ENCODE data around the gene SRSF2.
A peak's percentile ranks its signal among the peaks of the same experiment; 100 is the strongest.
"Not testable (repeated sequence)": the region's sequence is repeated elsewhere in the genome, so short reads cannot be mapped to it uniquely, and the experiment has no call there.

SRSF2 gene

GRCh38 chr17:76720211-76720610, 16.9 kb downstream of the SRSF2 start:
- DNase-seq, result no peak

DNA sequence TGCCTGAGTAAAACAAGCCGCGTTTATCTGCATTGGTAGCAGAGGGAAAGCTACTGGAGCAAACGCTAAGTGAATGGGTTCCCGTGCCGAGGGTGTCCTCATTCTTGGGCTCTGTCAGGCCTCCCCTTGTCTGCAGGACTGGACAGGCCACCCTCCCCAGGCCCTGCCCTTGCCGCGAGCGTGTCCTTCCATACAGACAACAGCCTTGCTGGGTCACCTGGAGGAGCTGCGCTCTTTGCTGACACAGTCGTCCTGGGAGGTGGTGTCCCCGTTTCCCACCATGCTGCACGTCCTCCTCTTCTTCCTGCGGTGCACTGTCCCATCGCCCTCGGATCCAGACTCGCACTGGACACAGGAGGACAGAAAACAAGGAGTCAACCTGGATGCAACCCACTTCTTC, 18.6 kb downstream of the SRSF2 start:
- DNase-seq, result no peak

- peak in 1 of 3 donors; percentile 40 for DNase-seq
These were observed 20.3 kb downstream of the SRSF2 start for GRCh38 chr17:76716839-76717215.

DNA sequence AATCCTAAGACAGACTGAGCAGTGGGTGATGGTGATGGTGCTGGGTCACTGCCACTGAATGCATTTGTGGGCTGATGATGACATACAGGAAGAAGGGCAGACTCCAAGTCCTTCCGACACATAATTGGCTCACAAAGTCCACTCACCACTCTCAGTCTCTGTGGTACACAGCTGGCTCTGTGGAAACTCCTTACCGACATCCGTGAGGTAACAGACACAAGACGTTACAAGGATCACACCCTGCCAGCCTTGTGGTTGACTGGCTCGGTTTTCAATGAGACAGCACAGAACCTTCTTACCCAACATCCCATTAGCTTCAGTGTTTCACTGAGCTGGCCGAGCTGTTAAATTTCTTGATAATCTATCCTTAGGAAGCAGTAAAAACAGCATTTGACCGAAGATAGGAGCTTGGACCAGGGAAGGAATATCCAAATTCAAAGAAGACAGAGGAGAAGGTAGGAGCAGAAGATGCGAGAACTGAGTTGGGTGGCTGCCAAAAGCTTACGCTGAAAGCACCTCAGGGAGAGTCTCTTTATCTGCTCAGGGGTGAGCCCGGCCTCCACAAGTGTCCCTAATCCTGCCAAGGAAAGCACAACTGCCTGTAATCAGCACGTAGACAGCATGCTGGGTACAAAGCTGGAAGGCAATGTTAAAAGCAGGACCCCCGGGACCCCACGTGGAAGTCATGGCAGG, 20.8 kb downstream of the SRSF2 start:
- peak; percentile 78 to 92 (median 85) for DNase-seq

DNA sequence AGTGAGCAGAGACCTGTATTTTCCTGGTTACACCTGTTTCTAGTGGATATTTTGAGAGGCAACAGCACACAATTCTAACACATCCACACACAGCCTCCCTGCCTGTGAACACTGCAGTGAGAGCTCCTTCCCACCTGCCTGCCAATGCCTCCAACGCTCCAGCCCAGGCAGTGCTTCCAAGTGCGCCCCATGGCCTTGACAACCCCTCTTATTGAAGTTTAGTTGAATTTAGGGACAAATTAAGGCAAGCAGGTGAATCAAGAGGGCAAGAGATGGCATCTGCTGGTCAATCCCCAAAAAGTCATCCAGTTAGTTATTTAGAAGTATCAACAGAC, 21.7 kb downstream of the SRSF2 start:
- no peak for DNase-seq

DNA sequence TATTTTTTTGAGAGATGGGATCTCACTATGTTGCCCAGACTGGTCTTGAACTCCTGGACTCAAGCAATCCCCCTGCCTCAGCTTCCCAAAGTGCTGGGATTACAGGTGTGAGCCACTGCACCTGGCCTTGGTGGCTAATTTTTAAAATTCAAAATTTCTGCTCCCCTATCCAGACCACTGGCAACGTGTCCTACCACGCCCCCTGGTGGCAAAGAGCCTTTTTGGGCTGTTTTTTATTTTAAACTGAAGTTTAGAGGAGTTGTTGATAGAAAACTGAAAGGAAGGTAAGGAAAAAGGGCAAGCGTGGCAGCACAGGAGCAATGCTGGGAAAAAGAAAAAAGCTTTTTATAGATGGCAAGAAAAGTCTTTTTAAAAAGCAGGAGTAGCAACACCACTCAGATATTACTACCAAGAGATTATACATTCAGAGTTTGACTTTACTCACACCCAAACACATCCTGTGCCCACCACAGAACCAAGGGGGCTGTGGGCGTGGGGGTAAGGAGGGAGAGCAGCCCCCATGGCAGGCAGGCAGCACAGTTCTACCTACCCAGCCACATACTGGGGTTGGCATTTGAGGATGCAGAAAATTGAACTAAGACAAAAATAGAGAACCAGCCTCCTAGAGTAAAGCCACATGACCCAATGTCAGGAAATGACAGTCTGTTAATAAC, 22.2 kb downstream of the SRSF2 start:
- peak; percentile 79 to 86 (median 80) for DNase-seq

GRCh38 chr17:76714336-76714735, 22.8 kb downstream of the SRSF2 start:
- DNase-seq, result no peak

- no peak for DNase-seq
These were observed 23.4 kb downstream of the SRSF2 start for GRCh38 chr17:76713765-76714164.

- DNase-seq, result not testable (repeated sequence)
These were observed 24.8 kb downstream of the SRSF2 start for GRCh38 chr17:76712321-76712720.

DNA sequence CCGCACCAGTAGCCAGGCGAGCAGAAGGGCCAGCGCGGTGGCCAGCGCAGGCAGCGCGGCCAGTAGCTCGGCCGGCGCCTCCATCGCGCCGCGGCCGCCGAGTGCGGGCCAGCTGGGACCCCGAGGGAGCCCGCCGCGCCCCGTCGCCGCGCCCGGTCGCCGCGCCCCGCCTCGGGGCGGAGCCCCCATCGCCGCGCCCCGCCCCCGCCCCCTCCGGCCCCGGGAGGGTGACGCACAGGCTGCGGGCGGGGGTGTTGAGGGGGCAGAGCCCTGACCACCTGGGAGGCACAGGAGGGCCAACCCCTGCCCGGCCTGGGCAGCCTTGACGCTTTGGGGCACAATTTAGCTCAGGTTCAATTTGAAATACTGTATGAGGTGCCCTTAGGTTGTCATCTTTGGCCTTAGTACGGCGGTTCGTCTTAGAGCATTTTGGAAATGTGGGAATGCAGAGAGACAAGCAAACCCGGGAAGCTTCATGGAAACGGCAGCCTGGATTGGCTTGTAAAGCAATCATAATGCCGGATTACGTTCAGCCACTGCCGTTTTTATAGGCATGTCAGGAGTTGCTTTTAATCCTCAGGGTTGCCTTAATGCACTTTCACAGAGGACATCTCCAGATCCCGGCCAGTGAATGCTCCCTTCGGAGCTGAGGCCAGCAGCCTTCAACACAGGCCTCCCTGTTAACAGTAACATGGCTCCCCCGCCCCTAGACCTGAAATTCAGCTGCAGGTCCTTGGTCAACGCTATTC, 26.1 kb downstream of the SRSF2 start, which contains the start of gene MXRA7:
TSS of gene MXRA7 (minus strand) at position 103 of the 749 bp plus-strand sequence. CDS start at position 84, 19 bp downstream.
- DNase-seq, result peak; percentile 62 to 85 (median 64)

DNA sequence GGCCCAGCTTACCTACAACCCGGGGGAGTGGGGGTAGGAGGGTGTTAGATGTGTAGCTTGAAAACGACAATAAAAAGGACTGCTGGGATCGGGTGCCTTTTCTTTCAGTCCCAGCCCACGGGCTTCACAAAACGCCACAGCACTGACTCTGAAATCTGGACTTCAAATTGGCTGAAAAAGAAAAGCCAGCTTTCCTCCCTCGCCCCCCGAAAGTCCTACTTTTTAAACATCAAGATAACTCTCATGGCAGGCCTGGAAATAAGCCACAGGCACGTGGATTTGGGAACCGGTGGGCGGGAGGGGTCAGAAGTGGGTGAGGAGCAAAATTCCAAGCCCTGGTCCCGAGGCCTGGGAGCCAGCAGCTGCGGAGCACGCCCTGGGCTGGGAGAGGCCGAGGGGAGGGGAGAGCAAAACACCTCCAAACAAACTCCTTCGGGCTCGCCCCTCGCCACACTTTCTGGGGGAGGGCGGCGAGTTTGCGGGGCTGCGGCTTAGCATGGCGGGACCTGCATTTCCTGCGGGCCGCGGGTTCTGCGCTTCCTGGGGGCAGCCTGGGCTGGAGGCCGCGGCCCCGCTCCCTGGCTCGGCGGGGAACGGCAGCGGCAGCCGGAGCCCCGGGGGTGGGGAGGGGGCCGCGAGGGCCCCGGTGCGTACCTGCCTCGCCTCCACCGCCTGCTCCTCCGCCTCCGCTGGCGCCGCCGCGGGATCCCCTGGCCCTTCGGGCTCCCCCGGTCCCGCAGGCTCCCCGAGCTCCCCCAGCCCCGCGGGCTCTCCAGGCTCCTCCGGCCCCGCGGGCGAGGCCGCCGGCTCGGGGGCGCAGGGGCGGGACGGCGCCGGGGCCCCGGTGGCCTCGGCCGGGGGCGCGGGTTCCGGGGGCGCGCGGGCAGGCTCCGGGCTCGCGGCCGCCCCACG, 26.9 kb downstream of the SRSF2 start:
- peak in 1 of 3 donors; percentile 21 for DNase-seq

GRCh38 chr17:76709077-76709950, 27.8 kb downstream of the SRSF2 start:
- no peak for DNase-seq

- DNase-seq, result no peak
These were observed 28.9 kb downstream of the SRSF2 start for GRCh38 chr17:76707985-76708807.

- no peak for DNase-seq
These were observed 30.3 kb downstream of the SRSF2 start for GRCh38 chr17:76706817-76707216.

GRCh38 chr17:76704805-76705204, 32.3 kb downstream of the SRSF2 start:
- no peak for DNase-seq

GRCh38 chr17:76702941-76703637, 34.0 kb downstream of the SRSF2 start:
- no peak for DNase-seq

GRCh38 chr17:76702076-76702475, 35.1 kb downstream of the SRSF2 start:
- DNase-seq, result no peak

- DNase-seq, result no peak
These were observed 35.6 kb downstream of the SRSF2 start for GRCh38 chr17:76701471-76701967.

DNA sequence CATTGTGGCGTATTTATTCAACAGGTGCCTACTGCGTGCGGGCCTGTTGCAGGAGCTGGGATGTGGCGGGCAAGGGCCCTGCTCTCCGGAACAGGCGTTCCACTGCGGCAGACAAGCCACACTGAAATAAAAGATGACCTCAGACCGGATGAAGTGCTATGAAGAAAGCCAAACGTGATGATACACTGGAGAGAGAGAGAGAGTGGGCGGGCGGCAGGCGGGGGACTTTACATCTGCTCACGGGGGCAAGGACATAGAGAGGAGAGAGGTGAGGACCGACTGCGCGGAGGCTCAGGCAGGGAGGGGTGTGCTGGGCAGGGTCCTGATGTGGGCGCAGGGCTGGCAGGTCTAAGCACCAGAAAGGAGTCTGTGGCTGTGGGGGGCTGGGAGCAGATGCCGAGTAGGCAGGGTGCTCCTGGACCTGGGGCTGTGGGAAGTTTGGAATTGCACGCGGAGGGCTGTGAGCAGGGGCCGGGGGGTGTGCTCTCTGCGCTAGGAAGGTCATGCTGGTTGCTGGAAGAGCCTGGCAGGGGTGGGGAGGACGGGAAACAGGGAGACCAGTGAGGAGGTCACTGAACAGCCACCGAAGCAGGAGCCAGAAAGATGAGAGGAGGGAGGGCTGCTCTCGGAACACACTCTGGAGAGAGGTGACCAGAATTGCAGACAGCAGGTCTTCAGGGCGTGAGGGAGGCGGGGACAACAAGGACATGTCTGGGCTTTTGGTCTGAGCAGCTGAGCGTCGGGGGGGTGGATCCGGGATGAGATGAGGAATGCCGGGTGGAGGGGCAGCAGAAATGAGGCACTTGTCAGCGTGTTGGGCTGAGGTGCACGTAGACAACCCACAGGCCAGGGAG, 36.3 kb downstream of the SRSF2 start:
- DNase-seq, result no peak
